Spleen (tissue), 11 donors: Measurements from ENCODE around the gene NFAT5. TPM values are rescaled to one million over a fixed set of nuclear protein-coding genes. Genes with fewer than 3 reads are reported as not detected.
A peak's percentile ranks its signal among the peaks of the same experiment; 100 is the strongest.

Experiments
- DNase-seq: peaks from one replicate; pipeline ENCODE4 v3.0.0-alpha.2; 2020
- H3K27ac ChIP-seq, 8 donors: fragments of 200-600 bp; sonication (generic) in 7 of 8; 1 replicate in 4 of 8; 2 replicates in 4 of 8; pipeline versions ENCODE4 v1.5.0 to v1.8.0; 2016 to 2021; ENCODE audit warnings: inconsistent platforms in 4 of 8, mild to moderate bottlenecking in 4 of 8, moderate library complexity in 1 of 8
- H3K27me3 ChIP-seq, 7 donors: fragments of 200-600 bp; sonication (generic) in 6 of 7; replicated peaks in 1 of 7; 1 replicate in 4 of 7; 2 replicates in 3 of 7; pipeline versions ENCODE4 v1.5.0 to v1.8.0; 2016 to 2021; ENCODE audit warnings: inconsistent platforms in 3 of 7, mild to moderate bottlenecking in 1 of 7
- H3K36me3 ChIP-seq, 6 donors: fragments of 200-600 bp; sonication (generic) in 5 of 6; 1 replicate in 4 of 6; 2 replicates in 2 of 6; pipeline versions ENCODE4 v1.5.0 to v1.8.0; 2016 to 2021; ENCODE audit warnings: inconsistent platforms in 2 of 6
- H3K4me1 ChIP-seq, 6 donors: fragments of 200-600 bp; sonication (generic) in 5 of 6; 1 replicate in 3 of 6; 2 replicates in 3 of 6; pipeline versions ENCODE4 v1.5.0 to v1.8.0; 2016 to 2021; ENCODE audit warnings: inconsistent platforms in 3 of 6
- H3K4me3 ChIP-seq, 8 donors: fragments of 200-600 bp; sonication (generic) in 7 of 8; 1 replicate in 4 of 8; 2 replicates in 4 of 8; pipeline versions ENCODE4 v1.5.0 to v1.8.0; 2016 to 2021; ENCODE audit warnings: inconsistent platforms in 4 of 8, mild to moderate bottlenecking in 4 of 8, moderate library complexity in 2 of 8
- H3K9me3 ChIP-seq, 8 donors: fragments of 200-600 bp; sonication (generic) in 7 of 8; 1 replicate in 4 of 8; 2 replicates in 4 of 8; pipeline versions ENCODE4 v1.5.0 to v1.8.0; 2016 to 2021; ENCODE audit warnings: inconsistent platforms in 4 of 8
- POLR2A ChIP-seq, 3 donors: fragments of 450-650 bp; IDR thresholded peaks; one replicate each; pipeline ENCODE4 v1.5.1; 2017; ENCODE audit warnings: antibody characterized with exemption in 3 of 3, mild to moderate bottlenecking in 1 of 3
- POLR2AphosphoS5 ChIP-seq, 3 donors: sonication (generic); formaldehyde crosslinking; IDR thresholded peaks; one replicate each; pipeline ENCODE4 v1.5.1; 2017; ENCODE audit warnings: antibody characterized with exemption in 3 of 3
- WGBS, 5 donors: extraction: QIAGEN DNeasy Blood & Tissue Kit in 3 of 5; methylation state at CpG; one replicate each; pipeline versions ENCODE4 v1.1.5 to v1.1.7; 2013 to 2018; 5-methylcytosine and 5-hydroxymethylcytosine counted together
- intact Hi-C: fragments of 100-400 bp; cut with DNase I; formaldehyde crosslinking; loops from one replicate; pipeline ENCODE4 v1.15.0; 2023; ENCODE audit warnings: low total_unique reads
- polyA plus RNA-seq, 3 donors: library from polyadenylated mRNA; stranded (reverse); fragments of 200-250 nt; gene quantifications; one replicate each; pipeline ENCODE4 v1.2.1, GENCODE V29; 2013
- total RNA-seq, 7 donors: library from RNA; depleted of rRNA in 3 of 7; stranded (reverse); fragments of >200 nt in 3 of 7; fragmentation: NEBNext Ultra II Directional in 4 of 7; extraction: Animal tissue kit (Norgen Biotek cat#: 25700) in 4 of 7; gene quantifications; one replicate each; pipeline versions ENCODE4 v1.1.0 to v1.2.1, GENCODE V29; 2016 to 2021
- TF ChIP-seq, protein P1 (sequence below), 11 experiments: fragments of 200-600 bp in 7 of 11; fragments of 450-650 bp in 4 of 11; sonication (generic) in 4 of 11; IDR thresholded peaks in 8 of 11; conservative IDR thresholded peaks in 3 of 11; 1 replicate in 7 of 11; 2 replicates in 4 of 11; pipeline versions ENCODE4 v1.4.0 to v1.8.0; 2016 to 2021; ENCODE audit warnings: antibody characterized with exemption in 11 of 11, inconsistent platforms in 4 of 11, mild to moderate bottlenecking in 1 of 11
- donor health status: healthy with polysubstance abuse.
- donor health status: DM: no; HTN: no; CAD: no; lungs with moderate emphysema.
- donor health status: DM: no; HTN: no; CAD: no.
- donor health status: Bipolar disorder and iron deficiency.
- donor health status: healthy.
- donor health status: DM: no; HTN: no; CAD: no.
- donor health status: DM: yes; HTN: yes; CAD: no.

Gene NFAT5
- total and polyA plus RNA-seq, 10 donors: 0.79 to 96.8 (median 54.5) TPM

DNA sequence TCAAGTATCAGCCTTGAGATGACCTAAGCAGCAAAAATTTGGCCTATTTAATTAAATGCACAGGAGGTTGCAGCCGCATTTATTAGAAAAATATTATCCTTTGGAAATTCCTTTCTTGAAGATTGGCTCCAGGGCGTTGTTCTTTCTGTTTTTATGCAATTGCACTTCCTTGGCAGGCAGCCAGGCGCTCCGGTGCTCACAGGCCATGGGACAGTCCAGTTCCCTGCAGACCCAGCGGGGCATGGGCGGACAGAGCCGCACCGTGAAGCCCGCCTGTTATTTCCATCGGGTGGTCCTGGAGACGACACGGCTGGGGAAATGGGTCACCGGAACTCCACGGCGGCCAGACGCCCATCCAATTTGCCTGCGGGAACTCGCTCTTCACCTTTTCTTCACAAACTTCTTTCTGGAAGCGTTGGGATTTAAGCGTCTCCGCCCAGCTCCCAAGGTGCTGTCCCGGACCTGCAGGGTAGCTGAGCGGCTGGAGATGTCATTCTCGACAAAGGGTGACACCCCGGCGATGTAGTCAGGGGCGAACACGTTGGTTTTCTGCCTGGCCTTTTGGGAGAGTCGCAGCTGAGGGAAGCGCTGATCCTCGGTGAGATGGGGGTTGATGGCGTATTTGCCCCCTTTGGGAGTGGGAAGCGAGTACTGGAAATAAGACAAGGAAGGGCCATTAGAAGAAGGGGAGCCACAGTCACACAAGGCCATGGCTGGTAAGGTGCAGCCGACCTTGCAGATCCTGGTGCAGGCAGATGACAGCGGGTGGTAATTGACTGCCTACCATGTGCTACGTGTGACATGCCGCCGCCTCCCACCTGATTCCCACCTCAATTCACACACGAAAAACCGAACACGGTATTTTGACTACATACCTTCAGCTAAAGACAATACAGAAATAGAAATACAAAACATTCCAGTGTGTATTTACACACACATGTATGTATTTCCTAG is 176.5 kb downstream of the NFAT5 start:
- no peak overlapping the region for H3K4me3 ChIP-seq
- no peaks in the 10 kb centered on the region for H3K27me3 ChIP-seq
- peaks cover 9 to 85% (median 73%) of the 10 kb centered on the region in 6 donors for H3K36me3 ChIP-seq
- peak overlapping the region in 2 of 8 donors; percentile 25 to 28 for H3K27ac ChIP-seq
- H3K4me1 ChIP-seq: peaks cover 0 to 13% (median 6%) of the 10 kb centered on the region in 6 donors
- no peaks in the 10 kb centered on the region for H3K9me3 ChIP-seq
- peak in 2 of 3 donors; percentile 33 to 35 for TF ChIP-seq POLR2AphosphoS5 (IDR thresholded peaks at IDR 0.05)
- TF ChIP-seq, protein P1, sequence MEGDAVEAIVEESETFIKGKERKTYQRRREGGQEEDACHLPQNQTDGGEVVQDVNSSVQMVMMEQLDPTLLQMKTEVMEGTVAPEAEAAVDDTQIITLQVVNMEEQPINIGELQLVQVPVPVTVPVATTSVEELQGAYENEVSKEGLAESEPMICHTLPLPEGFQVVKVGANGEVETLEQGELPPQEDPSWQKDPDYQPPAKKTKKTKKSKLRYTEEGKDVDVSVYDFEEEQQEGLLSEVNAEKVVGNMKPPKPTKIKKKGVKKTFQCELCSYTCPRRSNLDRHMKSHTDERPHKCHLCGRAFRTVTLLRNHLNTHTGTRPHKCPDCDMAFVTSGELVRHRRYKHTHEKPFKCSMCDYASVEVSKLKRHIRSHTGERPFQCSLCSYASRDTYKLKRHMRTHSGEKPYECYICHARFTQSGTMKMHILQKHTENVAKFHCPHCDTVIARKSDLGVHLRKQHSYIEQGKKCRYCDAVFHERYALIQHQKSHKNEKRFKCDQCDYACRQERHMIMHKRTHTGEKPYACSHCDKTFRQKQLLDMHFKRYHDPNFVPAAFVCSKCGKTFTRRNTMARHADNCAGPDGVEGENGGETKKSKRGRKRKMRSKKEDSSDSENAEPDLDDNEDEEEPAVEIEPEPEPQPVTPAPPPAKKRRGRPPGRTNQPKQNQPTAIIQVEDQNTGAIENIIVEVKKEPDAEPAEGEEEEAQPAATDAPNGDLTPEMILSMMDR (IDR thresholded peaks at IDR 0.05 in 8 of 11, conservative IDR thresholded peaks at IDR 0.05 in 3 of 11): no peak
- 82 to 90% (median 86%) methylated on average over 38 to 41 of the region's 41 CpGs for WGBS, 5 donors
- intact Hi-C loops: no loop called here
- DNase-seq: peak; percentile 80

DNA sequence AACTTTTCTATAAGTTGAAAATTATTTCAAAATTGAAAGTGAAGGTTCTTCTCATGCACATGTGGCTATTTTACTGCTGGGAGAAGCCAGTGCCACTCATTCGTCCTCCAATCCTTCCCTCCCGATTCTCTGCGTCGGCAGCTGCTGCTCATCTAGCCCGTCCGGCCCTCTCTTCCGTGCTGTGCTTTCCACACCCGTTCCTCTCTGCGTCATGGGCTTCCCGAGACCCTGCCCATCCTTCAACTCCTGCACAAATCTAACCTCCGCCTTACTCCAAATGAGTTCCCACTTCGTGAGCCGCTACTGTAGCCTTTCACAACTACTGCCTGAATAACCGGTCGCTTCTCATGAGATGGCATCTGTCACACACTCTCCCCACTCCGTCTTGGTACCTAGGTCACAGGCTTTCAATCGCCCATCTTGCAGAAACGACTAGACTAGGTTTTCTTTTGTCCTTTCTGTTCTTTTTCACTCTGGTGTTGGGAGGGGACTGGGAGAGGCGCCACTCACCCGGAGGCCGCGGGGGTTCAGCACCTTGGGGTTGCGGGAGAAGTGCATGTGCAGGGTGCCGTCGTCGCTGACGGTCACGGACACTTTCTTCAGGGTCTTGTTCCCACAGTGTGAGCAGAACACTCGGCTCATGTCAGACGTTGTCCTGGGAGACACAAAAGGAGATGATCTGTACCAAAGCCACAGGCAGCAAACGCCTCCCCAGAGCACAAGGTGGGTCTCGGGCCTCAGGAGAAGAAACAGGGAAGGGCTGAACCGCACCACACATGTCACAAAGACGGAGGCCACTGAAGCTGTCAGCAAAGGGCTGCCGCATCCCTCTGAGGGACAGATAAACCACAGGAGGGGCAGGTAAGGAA is 178.8 kb downstream of the NFAT5 start:
- H3K27ac ChIP-seq: no peak overlapping the region
- H3K36me3 ChIP-seq: peaks cover 15 to 100% (median 96%) of the 10 kb centered on the region in 6 donors
- H3K27me3 ChIP-seq: no peaks in the 10 kb centered on the region
- 92 to 96% (median 94%) methylated on average over 33 to 35 of the region's 35 CpGs for WGBS, 5 donors
- no peaks in the 10 kb centered on the region for H3K9me3 ChIP-seq
- TF ChIP-seq POLR2A (IDR thresholded peaks at IDR 0.05): no peak
- peak in 1 of 3 donors; percentile 31 for TF ChIP-seq POLR2AphosphoS5 (IDR thresholded peaks at IDR 0.05)
- H3K4me1 ChIP-seq: peaks cover 0 to 13% (median 6%) of the 10 kb centered on the region in 6 donors
- no peak overlapping the region for H3K4me3 ChIP-seq
- peak; percentile 59 for DNase-seq
- intact Hi-C loops: no loop called here

DNA sequence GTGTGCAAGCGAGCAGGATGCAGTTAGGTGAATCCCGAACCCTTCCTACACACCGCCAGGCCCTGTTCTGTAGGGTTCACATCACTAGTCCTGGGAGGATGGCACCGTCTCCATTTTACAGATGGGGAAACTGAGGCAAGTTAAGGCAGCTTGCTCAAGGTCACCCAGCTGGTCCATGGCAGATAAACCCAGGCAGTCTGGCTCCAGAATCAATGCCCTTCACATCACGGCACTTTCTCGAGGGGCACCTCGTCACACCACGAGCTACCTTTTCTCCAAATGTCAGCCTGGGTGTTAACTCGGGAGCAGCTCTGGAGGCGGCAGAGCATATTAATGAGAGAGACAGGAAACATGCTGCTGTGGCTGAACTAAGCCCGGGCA is 179.5 kb downstream of the NFAT5 start:
- WGBS, 5 donors: 91 to 95% (median 93%) methylated on average over 11 of the region's 11 CpGs
- TF ChIP-seq POLR2A (IDR thresholded peaks at IDR 0.05): no peak
- TF ChIP-seq, protein P1 (IDR thresholded peaks at IDR 0.05 in 8 of 11, conservative IDR thresholded peaks at IDR 0.05 in 3 of 11): no peak
- no peaks in the 10 kb centered on the region for H3K27me3 ChIP-seq
- intact Hi-C loops: no loop called here
- H3K9me3 ChIP-seq: no peaks in the 10 kb centered on the region
- no peak overlapping the region for H3K4me3 ChIP-seq
- peaks cover 15 to 100% (median 98%) of the 10 kb centered on the region in 6 donors for H3K36me3 ChIP-seq
- peaks cover 0 to 13% (median 6%) of the 10 kb centered on the region in 6 donors for H3K4me1 ChIP-seq
- no peak overlapping the region for H3K27ac ChIP-seq
- peak; percentile 36 for DNase-seq

DNA sequence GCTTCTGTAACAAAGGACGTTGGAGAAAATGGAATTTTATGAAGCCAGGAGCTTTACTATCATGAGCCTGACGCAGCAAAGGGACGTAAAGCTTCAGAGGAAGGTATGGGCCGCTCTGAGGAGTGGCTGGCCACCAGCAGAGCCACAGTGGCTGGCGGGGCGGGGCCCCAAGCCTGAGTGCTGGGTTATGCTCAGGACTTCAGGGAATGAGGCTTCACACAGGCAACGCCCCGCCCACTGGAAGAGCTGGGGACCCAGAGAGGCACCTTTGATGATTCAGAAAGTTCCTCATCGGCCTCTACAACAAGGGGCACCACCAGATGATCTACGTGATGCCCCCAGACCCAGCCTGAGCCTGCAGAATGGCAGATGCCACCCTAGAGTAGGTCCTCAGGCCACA is 180.2 kb downstream of the NFAT5 start:
- H3K36me3 ChIP-seq: peaks cover 15 to 100% (median 100%) of the 10 kb centered on the region in 6 donors
- TF ChIP-seq, protein P1 (IDR thresholded peaks at IDR 0.05 in 8 of 11, conservative IDR thresholded peaks at IDR 0.05 in 3 of 11): no peak
- TF ChIP-seq POLR2AphosphoS5 (IDR thresholded peaks at IDR 0.05): no peak
- TF ChIP-seq POLR2A (IDR thresholded peaks at IDR 0.05): no peak
- DNase-seq: peak; percentile 23
- H3K27me3 ChIP-seq: no peaks in the 10 kb centered on the region
- intact Hi-C loops: no loop called here
- no peak overlapping the region for H3K27ac ChIP-seq
- WGBS, 5 donors: 88 to 97% (median 92%) methylated on average over 10 of the region's 10 CpGs
- no peaks in the 10 kb centered on the region for H3K9me3 ChIP-seq
- no peak overlapping the region for H3K4me3 ChIP-seq
- H3K4me1 ChIP-seq: peaks cover 0 to 13% (median 6%) of the 10 kb centered on the region in 6 donors
